BLaER1 (cell line): ENCODE data around the gene ZNF106.

Source experiments
- H3K27ac ChIP-seq: shearing (Covaris generic); formaldehyde crosslinking; 2 replicates; pipeline ENCODE4 v1.8.1; 2022
- H3K27me3 ChIP-seq: shearing (Covaris generic); formaldehyde crosslinking; 2 replicates; pipeline ENCODE4 v1.8.1; 2022
- H3K36me3 ChIP-seq: shearing (Covaris generic); formaldehyde crosslinking; 2 replicates; pipeline ENCODE4 v1.8.1; 2022
- H3K4me1 ChIP-seq: shearing (Covaris generic); formaldehyde crosslinking; 2 replicates; pipeline ENCODE4 v1.8.1; 2022
- H3K4me2 ChIP-seq: shearing (Covaris generic); formaldehyde crosslinking; 2 replicates; pipeline ENCODE4 v1.8.1; 2022
- H3K4me3 ChIP-seq: shearing (Covaris generic); formaldehyde crosslinking; 2 replicates; pipeline ENCODE4 v1.8.1; 2022
- H3K9ac ChIP-seq: shearing (Covaris generic); formaldehyde crosslinking; 2 replicates; pipeline ENCODE4 v1.8.1; 2022
- H3K9me3 ChIP-seq: shearing (Covaris generic); formaldehyde crosslinking; 2 replicates; pipeline ENCODE4 v1.8.1; 2022
- H4K20me1 ChIP-seq: shearing (Covaris generic); formaldehyde crosslinking; 2 replicates; pipeline ENCODE4 v1.8.1; 2022
- Cebpa-rat ChIP-seq: shearing (Covaris generic); IDR thresholded peaks from 2 replicates; pipeline ENCODE4 v1.8.1; 2022

Gene ZNF106

DNA sequence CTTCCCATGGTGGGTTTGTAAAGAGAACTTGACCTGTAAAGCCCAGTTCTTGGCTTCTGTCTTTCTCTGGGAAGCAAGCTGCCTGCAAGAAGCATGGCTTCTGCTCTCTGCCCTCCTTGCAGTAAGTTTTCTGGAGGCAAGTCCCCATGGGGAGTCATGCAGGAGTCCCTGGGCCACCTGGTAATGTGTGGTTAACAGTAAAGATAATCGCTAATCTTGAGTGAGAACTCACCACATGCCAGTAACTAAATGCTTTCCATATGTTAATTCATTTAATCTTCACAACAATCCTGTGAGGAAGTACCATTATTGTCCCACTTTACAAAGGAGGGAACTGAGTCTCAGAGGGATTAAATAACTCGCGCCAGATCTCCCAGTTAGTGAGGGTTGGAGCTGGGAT is 127.5 kb downstream of the ZNF106 start:
- Histone ChIP-seq H3K27me3 (no peaks in the 10 kb centered on the region), H3K27ac (no peak overlapping the region), H3K9ac (no peak overlapping the region), H3K4me1 (peaks cover 11% of the 10 kb centered on the region), H3K9me3 (no peaks in the 10 kb centered on the region), H4K20me1 (no peaks in the 10 kb centered on the region), H3K4me2 (no peak overlapping the region), H3K4me3 (no peak overlapping the region), H3K36me3 (0 out of 2 replicates have a peak, but pooled peaks cover 5% of the 10 kb centered on the region)
- TF ChIP-seq Cebpa-rat: no peak
